GM21825 (cell line): Measurements from ENCODE around the gene POLH.
A peak's percentile ranks its signal among the peaks of the same experiment; 100 is the strongest.
"Not testable (repeated sequence)": the region's sequence is repeated elsewhere in the genome, so short reads cannot be mapped to it uniquely, and the experiment has no call there.

Experiments
- ATAC-seq: cut with Tn5 transposase; IDR thresholded peaks from one replicate; pipeline ENCODE4 v1.9.1; 2021; ENCODE audit warnings: mild to moderate bottlenecking, moderate library complexity; ENCODE audit not compliant: unreplicated experiment

Gene POLH

DNA sequence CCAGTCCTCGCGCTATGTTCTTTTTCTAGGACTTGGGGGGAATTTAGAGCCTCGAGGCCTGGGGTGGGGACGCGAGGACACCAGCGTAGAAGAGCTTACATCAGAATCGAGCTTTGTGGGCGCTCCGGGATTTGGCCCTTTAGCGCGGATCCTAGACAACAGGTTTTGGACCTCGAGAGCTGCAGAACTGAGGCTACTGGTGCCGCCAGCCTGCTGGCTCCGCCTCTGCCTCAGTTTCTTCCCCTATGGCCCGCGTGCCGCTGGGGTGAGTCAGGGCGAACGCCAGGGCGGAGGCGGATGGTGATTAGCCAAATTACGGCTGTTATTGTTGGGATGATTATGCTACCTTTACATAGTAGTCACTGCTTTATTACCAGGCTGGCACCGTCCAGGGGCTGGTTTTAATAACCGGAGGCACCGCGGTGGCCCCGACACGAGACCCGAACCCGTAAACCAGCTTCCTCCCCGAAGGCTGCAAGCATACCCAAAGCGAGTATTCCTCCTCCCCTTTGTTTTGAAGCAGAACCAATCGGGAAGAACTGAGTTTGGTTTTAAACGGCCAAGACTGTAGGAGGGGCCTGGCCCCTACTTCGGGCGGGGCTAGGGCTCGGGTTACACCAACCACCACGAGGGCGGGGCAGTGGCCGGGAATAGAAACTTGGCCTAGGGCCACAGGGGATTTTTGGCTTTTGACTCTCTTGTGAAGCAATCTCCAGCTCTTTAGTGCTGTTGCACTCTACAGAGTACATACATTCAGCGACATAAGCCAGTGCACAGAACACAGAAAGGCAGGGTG lies 53.7 kb downstream of the POLH start:
- ATAC-seq = peak; percentile 64

DNA sequence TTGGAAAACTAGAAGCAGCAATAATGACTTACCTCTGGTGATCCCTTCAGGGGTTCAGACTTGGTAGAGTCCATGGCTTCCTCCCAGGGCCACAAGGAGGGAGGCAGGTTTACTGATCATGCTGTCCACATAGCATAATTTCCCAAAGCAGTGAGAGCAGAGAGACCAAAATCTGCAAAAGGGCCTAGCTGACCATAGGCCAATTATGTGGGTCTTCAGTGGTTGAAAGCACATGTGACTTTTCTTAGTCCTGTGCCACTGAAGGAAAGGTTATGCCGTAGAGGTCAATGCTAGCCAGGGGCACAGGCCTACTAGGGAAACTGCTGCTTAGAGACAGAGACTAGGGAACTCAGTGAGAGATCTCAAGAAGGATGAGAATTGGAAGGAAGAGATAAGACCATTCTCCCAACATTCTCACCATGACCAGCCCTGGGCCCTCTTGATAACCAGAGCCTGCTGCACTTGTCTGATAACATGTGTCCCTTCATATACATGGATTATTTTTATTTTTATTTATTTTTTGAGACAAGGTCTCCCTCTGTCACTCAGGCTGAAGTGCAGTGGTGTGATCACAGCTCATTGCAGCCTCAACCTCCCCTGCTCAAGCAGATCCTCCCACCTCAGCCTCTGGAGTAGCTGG lies 55.1 kb downstream of the POLH start:
- ATAC-seq = no peak

- ATAC-seq = not testable (repeated sequence)
Observed at GRCh38 chr6:43633002-43633401, 57.0 kb downstream of the POLH start.

DNA sequence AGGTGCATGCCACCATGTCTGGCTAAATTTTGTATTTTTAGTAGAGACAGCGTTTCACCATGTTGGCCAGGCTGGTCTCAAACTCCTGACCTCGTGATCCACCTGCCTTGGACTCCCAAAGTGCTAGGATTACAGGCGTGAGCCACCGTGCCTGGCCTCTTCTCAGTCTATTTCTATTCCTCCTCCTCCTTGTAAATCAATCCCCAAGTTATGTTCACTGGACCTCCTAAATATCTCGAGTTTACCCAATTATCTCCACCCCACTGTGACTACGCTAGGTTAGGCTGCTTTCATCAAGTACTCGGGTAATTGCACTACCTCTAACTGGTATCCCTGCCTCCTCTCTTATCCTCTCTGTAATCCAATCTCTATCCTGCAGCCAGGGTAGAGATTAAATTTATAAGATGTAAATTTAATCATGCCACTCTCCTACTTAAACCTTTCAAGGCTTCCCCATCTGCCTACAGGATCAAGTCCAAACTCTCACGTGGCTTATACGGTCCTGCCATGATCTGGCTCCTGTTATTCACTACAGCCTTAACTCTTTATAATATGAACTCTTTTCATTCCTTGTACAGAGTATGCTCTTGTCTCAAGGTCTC lies 58.8 kb downstream of the POLH start:
- ATAC-seq = no peak

GRCh38 chr6:43635387-43636307 lies 59.7 kb downstream of the POLH start, which contains the start of gene MAD2L1BP:
Gene MAD2L1BP, plus strand, starts transcription at chr6:43635840. Its CDS starts 36 bp downstream, at chr6:43635876.
- ATAC-seq = peak; percentile 64

DNA sequence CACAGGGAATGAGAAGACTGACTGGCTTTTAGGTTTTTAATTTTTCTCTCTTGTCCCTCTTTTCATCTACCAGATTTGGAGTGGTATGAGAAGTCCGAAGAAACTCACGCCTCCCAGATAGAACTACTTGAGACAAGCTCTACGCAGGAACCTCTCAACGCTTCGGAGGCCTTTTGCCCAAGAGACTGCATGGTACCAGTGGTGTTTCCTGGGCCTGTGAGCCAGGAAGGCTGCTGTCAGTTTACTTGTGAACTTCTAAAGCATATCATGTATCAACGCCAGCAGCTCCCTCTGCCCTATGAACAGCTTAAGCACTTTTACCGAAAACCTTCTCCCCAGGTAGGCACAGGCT lies 60.3 kb downstream of the POLH start:
- ATAC-seq = no peak

GRCh38 chr6:43639984-43640800 lies 64.2 kb downstream of the POLH start:
- ATAC-seq = no peak

DNA sequence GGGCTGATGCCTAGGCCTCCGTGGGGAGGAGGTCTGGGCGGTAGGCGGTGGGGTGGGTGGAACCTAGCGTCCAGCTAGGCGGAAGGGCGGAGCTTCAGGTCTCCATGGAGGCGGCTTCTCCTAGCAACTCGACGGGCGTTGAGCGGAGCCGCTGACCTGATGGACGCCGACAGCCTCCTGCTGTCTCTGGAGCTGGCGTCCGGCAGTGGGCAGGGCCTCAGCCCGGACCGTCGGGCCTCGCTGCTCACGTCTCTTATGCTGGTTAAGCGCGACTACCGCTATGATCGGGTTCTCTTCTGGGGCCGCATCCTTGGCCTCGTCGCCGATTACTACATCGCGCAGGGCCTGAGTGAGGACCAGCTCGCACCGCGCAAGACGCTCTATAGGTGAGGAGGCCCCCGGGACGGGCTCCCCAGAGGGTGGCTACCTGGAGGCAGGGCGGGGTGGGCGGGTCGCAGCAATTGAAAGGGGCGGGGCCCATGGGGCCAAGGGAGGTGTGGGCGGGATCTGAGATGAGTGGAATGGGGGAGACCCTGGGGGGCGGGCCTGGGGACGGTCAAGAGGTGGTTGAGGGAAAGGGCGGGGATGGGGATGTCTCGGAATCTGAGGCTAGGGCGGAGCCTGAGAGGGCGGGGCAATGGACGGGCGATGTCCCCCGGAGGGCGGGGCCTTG lies 69.1 kb downstream of the POLH start, which contains the start of gene RSPH9:
RSPH9 (plus strand) TSS at position 97 of the 673 bp plus-strand sequence; CDS start at position 160, 63 bp downstream.
- ATAC-seq = peak; percentile 54

DNA sequence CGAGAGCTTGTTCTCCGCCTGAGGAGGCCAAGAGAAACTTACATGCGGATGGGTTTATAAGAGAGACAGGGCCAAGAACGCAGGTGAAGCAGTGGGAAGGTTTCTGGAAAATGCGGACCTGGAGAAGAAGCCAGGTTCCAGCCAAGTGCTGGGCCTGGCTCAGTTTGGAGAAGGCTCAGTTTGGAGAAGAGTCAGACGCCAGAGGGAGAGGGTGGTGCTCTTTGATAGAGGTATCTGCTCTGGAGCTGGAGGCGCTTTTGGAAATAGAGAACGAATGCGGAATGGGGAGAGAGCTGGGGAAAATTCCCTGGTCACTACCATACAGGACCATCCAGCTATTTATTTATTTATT lies 69.6 kb downstream of the POLH start:
- ATAC-seq = no peak

- ATAC-seq = no peak
Observed at GRCh38 chr6:43647613-43648012, 71.6 kb downstream of the POLH start.

DNA sequence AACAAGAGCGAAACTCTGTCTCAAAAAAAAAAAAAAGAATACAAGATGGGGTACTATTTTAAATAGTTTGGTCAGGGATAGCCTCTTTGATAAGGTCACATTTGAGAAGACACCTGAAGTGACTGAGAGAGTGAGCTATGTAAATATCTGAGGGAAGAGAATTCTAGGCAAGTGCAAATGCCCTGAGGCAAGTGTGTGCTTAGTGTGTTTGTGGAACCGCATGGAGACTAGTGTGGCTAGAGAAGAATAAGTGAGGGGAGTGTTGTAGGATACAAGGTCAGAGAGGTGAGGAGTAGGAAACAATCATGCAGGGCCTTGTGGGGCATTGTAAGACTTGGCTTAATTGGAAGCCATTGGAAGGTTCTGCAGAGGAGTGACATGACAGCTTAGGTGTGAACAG lies 72.3 kb downstream of the POLH start:
- no peak for ATAC-seq

DNA sequence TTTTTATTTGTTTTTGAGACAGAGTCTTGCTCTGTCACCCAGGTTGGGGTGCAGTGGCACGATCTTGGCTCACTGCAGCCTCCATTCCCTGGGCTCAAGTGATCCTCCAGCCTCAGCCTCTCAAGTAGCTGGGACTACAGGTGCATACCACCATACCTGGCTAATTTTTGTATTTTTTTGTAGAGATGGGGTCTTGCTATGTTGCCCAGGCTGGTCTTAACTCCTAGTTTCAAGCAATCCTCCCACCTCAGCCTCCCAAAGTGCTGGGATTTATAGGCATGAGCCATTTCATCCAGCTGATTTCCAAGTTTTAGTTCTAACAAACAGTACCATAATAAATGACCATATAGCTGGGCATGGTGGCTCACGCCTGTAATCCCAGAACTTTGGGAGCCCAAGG lies 76.8 kb downstream of the POLH start:
- not testable (repeated sequence) for ATAC-seq

DNA sequence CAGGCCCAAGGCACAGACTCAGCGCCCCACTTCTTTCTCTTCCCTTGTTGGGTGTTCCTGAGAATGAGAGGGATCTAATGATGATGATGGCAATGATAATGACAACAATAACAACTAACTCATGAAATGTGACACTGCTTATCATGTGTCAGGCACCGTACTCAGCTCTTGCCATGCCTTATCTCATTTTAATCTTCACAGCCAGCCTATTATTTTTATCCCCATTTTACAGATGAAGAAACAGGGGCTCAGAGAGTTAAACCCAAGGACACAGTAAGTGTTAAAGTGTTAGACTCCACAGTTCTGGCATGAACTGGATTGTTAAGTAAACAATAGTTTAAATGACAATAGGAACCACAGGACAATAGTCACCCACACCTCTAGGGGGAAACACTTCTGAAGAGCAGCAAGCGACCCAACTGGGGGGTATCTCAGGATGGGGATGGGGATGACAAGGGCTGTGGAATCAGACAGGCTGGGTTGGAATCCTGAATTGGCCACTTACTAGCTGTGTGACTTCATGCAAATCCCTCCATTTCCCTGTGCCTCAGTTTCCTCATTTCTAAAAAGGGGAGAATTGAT lies 81.3 kb downstream of the POLH start:
- no peak for ATAC-seq

GRCh38 chr6:43658161-43658560 lies 82.2 kb downstream of the POLH start:
- ATAC-seq = no peak

- ATAC-seq = not testable (repeated sequence)
Observed at GRCh38 chr6:43662948-43663347, 87.0 kb downstream of the POLH start.
